HEK293 (cell line): ENCODE measurements around the gene COL11A2.

Source experiments
- CTCF ChIA-PET: fragments of 350-600 bp; formaldehyde crosslinking; extraction: SDS; loops from one replicate; lab custom pipeline; 2021; ENCODE audit warnings: antibody characterized with exemption; lab: Yijun Ruan, JAX
- POLR2A ChIA-PET: fragments of 300-600 bp; formaldehyde crosslinking; extraction: SDS; loops from one replicate; lab custom pipeline; 2020; ENCODE audit warnings: antibody characterized with exemption, inconsistent platforms; lab: Yijun Ruan, JAX
- H3K27ac ChIP-seq: fragments of 200-500 bp; sonication (Bioruptor generic); 2 replicates; pipeline ENCODE4 v1.5.1; 2014; ENCODE audit warnings: low read depth, low read length, control low read depth, inconsistent platforms; ENCODE audit errors: extremely low read depth
- H3K36me3 ChIP-seq, 2 experiments: fragments of 200-500 bp in 1 of 2; sonication (Bioruptor generic) in 1 of 2; 1 replicate in 1 of 2; 2 replicates in 1 of 2; pipeline ENCODE4 v1.5.1; 2014 to 2017; ENCODE audit warnings: inconsistent platforms in 2 of 2, low read length in 2 of 2; ENCODE audit not compliant: control insufficient read depth in 2 of 2, insufficient read depth in 1 of 2
- H3K4me1 ChIP-seq: fragments of 200-500 bp; sonication (Bioruptor generic); 2 replicates; pipeline ENCODE4 v1.5.1; 2014; ENCODE audit warnings: mild to moderate bottlenecking, low read length, inconsistent platforms; ENCODE audit not compliant: control insufficient read depth, insufficient read depth
- H3K4me3 ChIP-seq: 2 replicates; pipeline ENCODE4 v1.5.1; 2011; ENCODE audit warnings: low read depth, mild to moderate bottlenecking, control low read depth, low read length, moderate library complexity
- H3K9me3 ChIP-seq: fragments of 200-500 bp; sonication (Bioruptor generic); 2 replicates; pipeline ENCODE4 v1.5.1; 2014; ENCODE audit warnings: low read depth, low read length, inconsistent platforms; ENCODE audit not compliant: control insufficient read depth, insufficient read depth
- BCL11A ChIP-seq: fragments of 450-650 bp; formaldehyde crosslinking; IDR thresholded peaks from 2 replicates; pipeline ENCODE4 v1.5.1; 2016; ENCODE audit warnings: low read depth, missing biosample characterization, missing genetic modification characterization
- BCL11B ChIP-seq: fragments of 450-650 bp; formaldehyde crosslinking; IDR thresholded peaks from 2 replicates; pipeline ENCODE4 v1.5.1; 2016; ENCODE audit warnings: low read depth, missing biosample characterization, missing genetic modification characterization
- EGR2 ChIP-seq: fragments of 450-650 bp; formaldehyde crosslinking; IDR thresholded peaks from 2 replicates; pipeline ENCODE4 v1.5.1; 2016; ENCODE audit warnings: low read depth, missing biosample characterization, missing genetic modification characterization
- FEZF1 ChIP-seq: fragments of 450-650 bp; formaldehyde crosslinking; IDR thresholded peaks from 2 replicates; pipeline ENCODE4 v1.5.1; 2016; ENCODE audit warnings: missing biosample characterization, missing genetic modification characterization
- OVOL3 ChIP-seq: fragments of 450-650 bp; formaldehyde crosslinking; IDR thresholded peaks from 2 replicates; pipeline ENCODE4 v1.5.1; 2016; ENCODE audit warnings: missing biosample characterization, missing genetic modification characterization
- PRDM1 ChIP-seq: fragments of 450-650 bp; formaldehyde crosslinking; IDR thresholded peaks from 2 replicates; pipeline ENCODE4; 2016; ENCODE audit warnings: missing biosample characterization, missing genetic modification characterization
- SETDB1 ChIP-seq: IDR thresholded peaks from one replicate; pipeline ENCODE4 v1.6.1; 2017; ENCODE audit warnings: mild to moderate bottlenecking, low read length, moderate library complexity, mixed read lengths; ENCODE audit not compliant: insufficient read length
- SP3 ChIP-seq: fragments of 450-650 bp; formaldehyde crosslinking; IDR thresholded peaks from 2 replicates; pipeline ENCODE4 v1.5.1; 2016; ENCODE audit warnings: missing biosample characterization, missing genetic modification characterization
- WT1 ChIP-seq: fragments of 450-650 bp; formaldehyde crosslinking; IDR thresholded peaks from 2 replicates; pipeline ENCODE4 v1.5.1; 2016; ENCODE audit warnings: missing biosample characterization, missing genetic modification characterization
- ZEB2 ChIP-seq: fragments of 450-650 bp; formaldehyde crosslinking; IDR thresholded peaks from 2 replicates; pipeline ENCODE4 v1.5.1; 2016; ENCODE audit warnings: missing biosample characterization, missing genetic modification characterization
- ZFP37 ChIP-seq: fragments of 450-650 bp; formaldehyde crosslinking; IDR thresholded peaks from 2 replicates; pipeline ENCODE4 v1.5.1; 2016; ENCODE audit warnings: missing biosample characterization, missing genetic modification characterization
- ZFP41 ChIP-seq: fragments of 450-650 bp; formaldehyde crosslinking; IDR thresholded peaks from 2 replicates; pipeline ENCODE4 v1.5.1; 2016; ENCODE audit warnings: missing biosample characterization, missing genetic modification characterization, borderline replicate concordance
- ZNF138 ChIP-seq: fragments of 450-650 bp; formaldehyde crosslinking; IDR thresholded peaks from 2 replicates; pipeline ENCODE4 v1.5.1; 2016; ENCODE audit warnings: missing biosample characterization, missing genetic modification characterization, borderline replicate concordance
- ZNF157 ChIP-seq: fragments of 450-650 bp; formaldehyde crosslinking; IDR thresholded peaks from 2 replicates; pipeline ENCODE4 v1.5.1; 2016; ENCODE audit warnings: missing biosample characterization, missing genetic modification characterization
- ZNF16 ChIP-seq: fragments of 450-650 bp; formaldehyde crosslinking; IDR thresholded peaks from 2 replicates; pipeline ENCODE4 v1.5.1; 2016; ENCODE audit warnings: low read depth, missing biosample characterization, missing genetic modification characterization
- ZNF175 ChIP-seq: fragments of 450-650 bp; formaldehyde crosslinking; IDR thresholded peaks from 2 replicates; pipeline ENCODE4 v1.5.1; 2016; ENCODE audit warnings: missing biosample characterization, missing genetic modification characterization
- ZNF202 ChIP-seq: fragments of 450-650 bp; formaldehyde crosslinking; IDR thresholded peaks from 2 replicates; pipeline ENCODE4 v1.5.1; 2016; ENCODE audit warnings: missing biosample characterization, missing genetic modification characterization, borderline replicate concordance
- ZNF223 ChIP-seq: fragments of 450-650 bp; formaldehyde crosslinking; IDR thresholded peaks from 2 replicates; pipeline ENCODE4 v1.5.1; 2016; ENCODE audit warnings: missing biosample characterization, missing genetic modification characterization
- ZNF23 ChIP-seq: fragments of 450-650 bp; formaldehyde crosslinking; IDR thresholded peaks from 2 replicates; pipeline ENCODE4 v1.5.1; 2016; ENCODE audit warnings: missing biosample characterization, missing genetic modification characterization, borderline replicate concordance
- ZNF394 ChIP-seq: fragments of 450-650 bp; formaldehyde crosslinking; IDR thresholded peaks from 2 replicates; pipeline ENCODE4 v1.5.1; 2016; ENCODE audit warnings: missing biosample characterization, missing genetic modification characterization, mild to moderate bottlenecking, moderate library complexity, borderline replicate concordance
- ZNF416 ChIP-seq: fragments of 450-650 bp; formaldehyde crosslinking; IDR thresholded peaks from 2 replicates; pipeline ENCODE4 v1.5.1; 2016; ENCODE audit warnings: missing biosample characterization, missing genetic modification characterization
- ZNF48 ChIP-seq: fragments of 450-650 bp; formaldehyde crosslinking; IDR thresholded peaks from 2 replicates; pipeline ENCODE4 v1.5.1; 2016; ENCODE audit warnings: missing biosample characterization, missing genetic modification characterization
- ZNF529 ChIP-seq: fragments of 450-650 bp; formaldehyde crosslinking; IDR thresholded peaks from 2 replicates; pipeline ENCODE4 v1.5.1; 2017; ENCODE audit warnings: missing genetic modification characterization, missing biosample characterization; ENCODE audit not compliant: insufficient replicate concordance
- ZNF549 ChIP-seq: fragments of 450-650 bp; IDR thresholded peaks from 2 replicates; pipeline ENCODE4 v1.5.1; 2018; ENCODE audit warnings: missing biosample characterization, missing genetic modification characterization, mild to moderate bottlenecking, inconsistent platforms, moderate library complexity
- ZNF555 ChIP-seq: fragments of 450-650 bp; formaldehyde crosslinking; conservative IDR thresholded peaks from 2 replicates; pipeline ENCODE4 v1.5.1; 2017; ENCODE audit warnings: missing biosample characterization, mild to moderate bottlenecking, missing genetic modification characterization, inconsistent platforms
- ZNF560 ChIP-seq: fragments of 450-650 bp; formaldehyde crosslinking; IDR thresholded peaks from 2 replicates; pipeline ENCODE4 v1.5.1; 2017; ENCODE audit warnings: missing biosample characterization, missing genetic modification characterization, borderline replicate concordance
- ZNF600 ChIP-seq: fragments of 450-650 bp; formaldehyde crosslinking; IDR thresholded peaks from 2 replicates; pipeline ENCODE4 v1.5.1; 2016; ENCODE audit warnings: missing biosample characterization, missing genetic modification characterization
- ZNF610 ChIP-seq: fragments of 450-650 bp; formaldehyde crosslinking; IDR thresholded peaks from 2 replicates; pipeline ENCODE4 v1.5.1; 2016; ENCODE audit warnings: missing biosample characterization, missing genetic modification characterization, borderline replicate concordance
- ZNF664 ChIP-seq: fragments of 450-650 bp; formaldehyde crosslinking; IDR thresholded peaks from 2 replicates; pipeline ENCODE4 v1.5.1; 2016; ENCODE audit warnings: missing biosample characterization, missing genetic modification characterization
- ZNF768 ChIP-seq: fragments of 450-650 bp; formaldehyde crosslinking; IDR thresholded peaks from 2 replicates; pipeline ENCODE4 v1.5.1; 2018; ENCODE audit warnings: missing biosample characterization, mild to moderate bottlenecking, missing genetic modification characterization
- ZNF776 ChIP-seq: fragments of 450-650 bp; formaldehyde crosslinking; IDR thresholded peaks from 2 replicates; pipeline ENCODE4 v1.5.0; 2017; ENCODE audit warnings: missing biosample characterization, missing genetic modification characterization, borderline replicate concordance
- TF ChIP-seq, protein P1 (sequence below): fragments of 450-650 bp; formaldehyde crosslinking; conservative IDR thresholded peaks from 2 replicates; pipeline ENCODE4 v1.5.1; 2016; ENCODE audit warnings: low read depth, missing biosample characterization, missing genetic modification characterization
- TF ChIP-seq, protein P2 (sequence below): fragments of 450-650 bp; formaldehyde crosslinking; IDR thresholded peaks from 2 replicates; pipeline ENCODE4 v1.5.1; 2016; ENCODE audit warnings: missing biosample characterization, missing genetic modification characterization

COL11A2 gene

DNA sequence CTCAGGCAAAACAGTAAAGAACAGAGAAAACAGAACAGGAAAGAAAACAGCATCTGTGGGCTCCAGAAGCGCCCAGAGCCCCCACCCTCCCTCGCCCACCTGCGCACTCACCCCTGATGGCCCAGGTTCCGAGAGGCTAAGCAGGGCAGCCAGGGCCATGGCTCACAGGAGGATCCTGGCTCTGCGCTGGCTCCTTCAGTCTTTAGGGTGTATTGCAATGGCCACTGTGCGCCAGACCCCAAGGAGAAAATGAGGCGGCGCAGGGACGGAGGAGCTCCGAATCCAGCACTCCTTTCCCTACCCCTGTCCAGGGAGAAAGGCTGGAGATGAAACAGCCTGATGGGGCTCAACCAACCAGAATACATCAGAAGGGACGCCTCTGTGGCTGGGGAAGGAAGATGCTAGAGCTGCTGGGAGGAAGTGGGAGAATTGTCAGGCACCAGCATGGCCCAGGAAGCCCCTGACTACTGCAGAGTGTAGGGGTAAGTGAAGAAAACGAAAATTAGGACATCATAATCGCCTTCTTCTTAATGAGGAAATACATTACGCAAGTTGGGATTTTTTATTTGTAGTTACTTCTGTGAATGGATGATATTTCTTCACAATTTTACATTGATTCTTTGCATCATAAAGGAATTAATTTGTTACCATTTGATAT is 49.0 kb downstream of the COL11A2 start:
- no peak for TF ChIP-seq ZNF610 (tag by site-specific recombination)
- no peak for TF ChIP-seq ZNF416 (tag by site-specific recombination)
- TF ChIP-seq, protein P1, sequence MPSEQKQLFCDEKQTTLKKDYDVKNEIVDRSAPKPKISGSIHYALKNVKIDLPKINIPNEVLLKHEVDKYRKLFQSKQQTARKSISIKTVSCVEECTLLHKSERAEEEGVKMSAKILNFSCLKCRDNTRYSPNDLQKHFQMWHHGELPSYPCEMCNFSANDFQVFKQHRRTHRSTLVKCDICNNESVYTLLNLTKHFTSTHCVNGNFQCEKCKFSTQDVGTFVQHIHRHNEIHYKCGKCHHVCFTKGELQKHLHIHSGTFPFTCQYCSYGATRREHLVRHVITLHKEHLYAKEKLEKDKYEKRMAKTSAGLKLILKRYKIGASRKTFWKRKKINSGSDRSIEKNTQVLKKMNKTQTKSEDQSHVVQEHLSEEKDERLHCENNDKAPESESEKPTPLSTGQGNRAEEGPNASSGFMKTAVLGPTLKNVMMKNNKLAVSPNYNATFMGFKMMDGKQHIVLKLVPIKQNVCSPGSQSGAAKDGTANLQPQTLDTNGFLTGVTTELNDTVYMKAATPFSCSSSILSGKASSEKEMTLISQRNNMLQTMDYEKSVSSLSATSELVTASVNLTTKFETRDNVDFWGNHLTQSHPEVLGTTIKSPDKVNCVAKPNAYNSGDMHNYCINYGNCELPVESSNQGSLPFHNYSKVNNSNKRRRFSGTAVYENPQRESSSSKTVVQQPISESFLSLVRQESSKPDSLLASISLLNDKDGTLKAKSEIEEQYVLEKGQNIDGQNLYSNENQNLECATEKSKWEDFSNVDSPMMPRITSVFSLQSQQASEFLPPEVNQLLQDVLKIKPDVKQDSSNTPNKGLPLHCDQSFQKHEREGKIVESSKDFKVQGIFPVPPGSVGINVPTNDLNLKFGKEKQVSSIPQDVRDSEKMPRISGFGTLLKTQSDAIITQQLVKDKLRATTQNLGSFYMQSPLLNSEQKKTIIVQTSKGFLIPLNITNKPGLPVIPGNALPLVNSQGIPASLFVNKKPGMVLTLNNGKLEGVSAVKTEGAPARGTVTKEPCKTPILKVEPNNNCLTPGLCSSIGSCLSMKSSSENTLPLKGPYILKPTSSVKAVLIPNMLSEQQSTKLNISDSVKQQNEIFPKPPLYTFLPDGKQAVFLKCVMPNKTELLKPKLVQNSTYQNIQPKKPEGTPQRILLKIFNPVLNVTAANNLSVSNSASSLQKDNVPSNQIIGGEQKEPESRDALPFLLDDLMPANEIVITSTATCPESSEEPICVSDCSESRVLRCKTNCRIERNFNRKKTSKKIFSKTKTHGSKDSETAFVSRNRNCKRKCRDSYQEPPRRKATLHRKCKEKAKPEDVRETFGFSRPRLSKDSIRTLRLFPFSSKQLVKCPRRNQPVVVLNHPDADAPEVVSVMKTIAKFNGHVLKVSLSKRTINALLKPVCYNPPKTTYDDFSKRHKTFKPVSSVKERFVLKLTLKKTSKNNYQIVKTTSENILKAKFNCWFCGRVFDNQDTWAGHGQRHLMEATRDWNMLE (tag by site-specific recombination): no peak
- TF ChIP-seq ZEB2 (tag by site-specific recombination): no peak
- TF ChIP-seq SP3 (tag by site-specific recombination): no peak
- no peak for TF ChIP-seq ZNF600 (tag by site-specific recombination)
- TF ChIP-seq ZNF175 (tag by site-specific recombination): no peak
- TF ChIP-seq EGR2 (tag by site-specific recombination): no peak
- TF ChIP-seq, all 188 proteins: peak for 0
- Histone ChIP-seq H3K4me1 (no peaks in the 10 kb centered on the region), H3K9me3 (no peaks in the 10 kb centered on the region), H3K36me3 (no peaks in the 10 kb centered on the region), H3K27ac (no peak overlapping the region), H3K4me3 (no peak overlapping the region)
- CTCF ChIA-PET: interaction anchor here (0.6 to 8.6 kb wide), 8 partner anchors 8 to 132 kb away, joined by 3 to 176 read pairs (median 4); no protein-coding TSS in a partner anchor
- POLR2A ChIA-PET: no interaction called here

DNA sequence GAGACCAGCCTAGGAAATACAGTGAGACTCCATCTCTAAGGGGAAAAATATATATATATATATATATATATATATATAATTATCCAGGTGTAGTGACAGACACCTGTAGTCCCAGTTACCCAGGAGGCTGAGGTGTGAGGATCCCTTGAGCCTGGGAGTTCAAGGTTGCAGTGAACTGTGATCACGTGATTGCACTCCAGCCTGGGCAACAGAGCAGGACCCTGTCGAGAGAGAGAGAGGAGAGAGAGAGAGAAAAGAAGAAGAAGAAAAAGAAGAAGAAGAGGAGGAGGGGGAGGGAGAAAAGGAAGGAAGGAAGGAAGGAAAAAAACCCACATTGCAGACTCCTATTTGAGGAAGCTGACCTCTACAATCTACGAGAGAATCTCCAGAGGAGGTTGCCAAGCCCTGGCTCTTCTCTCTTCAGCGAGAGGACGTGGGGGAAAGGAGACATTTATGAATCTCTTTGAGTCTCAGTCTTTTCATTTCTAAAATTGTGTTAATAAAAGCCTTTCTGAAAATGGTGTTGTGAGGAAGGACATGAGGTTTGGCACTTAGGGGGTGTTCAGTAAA is 49.7 kb downstream of the COL11A2 start:
- H3K4me1 ChIP-seq: no peaks in the 10 kb centered on the region
- ChIA-PET POLR2A (no interaction called here), CTCF (interaction anchor here (1.0 to 8.6 kb wide), 3 partner anchors 15 to 131 kb away, joined by 4 to 176 read pairs (median 4); no protein-coding TSS in a partner anchor)

DNA sequence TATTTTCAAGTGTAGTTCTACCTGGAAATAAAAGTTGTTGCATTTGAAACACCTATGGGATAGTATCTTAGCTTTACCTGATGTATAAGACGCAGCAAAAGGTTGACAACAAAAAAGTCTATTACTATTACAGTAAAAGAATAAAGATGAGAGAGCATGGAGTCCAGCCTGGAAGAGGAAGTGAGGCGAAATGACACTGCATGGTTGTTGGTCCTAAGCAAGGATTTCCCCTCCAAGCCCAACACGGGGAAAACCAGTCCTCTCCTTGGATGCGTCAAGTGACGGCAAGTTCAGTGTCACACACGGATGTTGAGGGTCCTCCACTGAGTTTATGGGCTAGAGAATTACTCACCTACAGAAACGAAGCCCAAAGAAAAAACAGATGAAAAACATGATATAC is 51.7 kb downstream of the COL11A2 start:
- Histone ChIP-seq H3K27ac (no peak overlapping the region), H3K9me3 (no peaks in the 10 kb centered on the region), H3K4me1 (no peaks in the 10 kb centered on the region), H3K36me3 (no peaks in the 10 kb centered on the region), H3K4me3 (no peak overlapping the region)
- POLR2A ChIA-PET: no interaction called here
- CTCF ChIA-PET: interaction anchor here (0.7 to 3.2 kb wide), 4 partner anchors 8 to 106 kb away, joined by 3 to 22 read pairs (median 8); no protein-coding TSS in a partner anchor
- TF ChIP-seq ZNF202 (tag by site-specific recombination) (no peak), BCL11A (tag by site-specific recombination) (no peak), ZNF157 (tag by site-specific recombination) (no peak), ZNF664 (tag by site-specific recombination) (no peak), ZNF560 (tag by site-specific recombination) (no peak), ZFP41 (tag by site-specific recombination) (no peak), ZNF768 (tag by site-specific recombination) (no peak), ZNF48 (no peak), ZFP37 (tag by site-specific recombination) (no peak), ZNF529 (tag by site-specific recombination) (no peak)
- TF ChIP-seq, protein P2, sequence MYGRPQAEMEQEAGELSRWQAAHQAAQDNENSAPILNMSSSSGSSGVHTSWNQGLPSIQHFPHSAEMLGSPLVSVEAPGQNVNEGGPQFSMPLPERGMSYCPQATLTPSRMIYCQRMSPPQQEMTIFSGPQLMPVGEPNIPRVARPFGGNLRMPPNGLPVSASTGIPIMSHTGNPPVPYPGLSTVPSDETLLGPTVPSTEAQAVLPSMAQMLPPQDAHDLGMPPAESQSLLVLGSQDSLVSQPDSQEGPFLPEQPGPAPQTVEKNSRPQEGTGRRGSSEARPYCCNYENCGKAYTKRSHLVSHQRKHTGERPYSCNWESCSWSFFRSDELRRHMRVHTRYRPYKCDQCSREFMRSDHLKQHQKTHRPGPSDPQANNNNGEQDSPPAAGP (tag by site-specific recombination): no peak

More for the DNA sequence above, 49.7 kb downstream of the COL11A2 start:
- H3K27ac ChIP-seq: no peak overlapping the region
- no peaks in the 10 kb centered on the region for H3K9me3 ChIP-seq
- H3K36me3 ChIP-seq: no peaks in the 10 kb centered on the region
- H3K4me3 ChIP-seq: no peak overlapping the region
- TF ChIP-seq ZNF664 (tag by site-specific recombination): no peak
- no peak for TF ChIP-seq ZNF138 (tag by site-specific recombination)
- no peak for TF ChIP-seq ZNF776 (tag by site-specific recombination)
- TF ChIP-seq SETDB1: no peak
- TF ChIP-seq OVOL3: no peak
- no peak for TF ChIP-seq PRDM1 (tag by site-specific recombination)
- TF ChIP-seq ZNF549 (tag by site-specific recombination): no peak
- no peak for TF ChIP-seq WT1
- no peak for TF ChIP-seq ZNF555 (tag by site-specific recombination)
- TF ChIP-seq ZNF23 (tag by site-specific recombination): no peak
- no peak for TF ChIP-seq BCL11B (tag by site-specific recombination)
- no peak for TF ChIP-seq FEZF1 (tag by site-specific recombination)
- TF ChIP-seq ZNF394 (tag by site-specific recombination): no peak
- TF ChIP-seq ZNF16 (tag by site-specific recombination): no peak
- TF ChIP-seq ZNF223 (tag by site-specific recombination): no peak
